ENCODE results near the gene PLAC1. TPM values are rescaled to one million over a fixed set of nuclear protein-coding genes. Genes with fewer than 3 reads are reported as not detected.

The PLAC1 gene
- total RNA-seq (2022; extraction: Qiagen RNA extraction) = 0.52 to 1.5 TPM (median 0.65 TPM) in 5 replicates

GRCh38 chrX:134658002-134658759 is at the start of gene PLAC1:
Gene PLAC1, minus strand, starts transcription at chrX:134658471. Its CDS starts 91,789 bp downstream, at chrX:134566682.

Other genes with a start within 250 kb of the PLAC1 start
- gene HPRT1, start 198.3 kb downstream of the PLAC1 start, total RNA-seq (2022; extraction: Qiagen RNA extraction) = 98.4 to 135 TPM (median 105 TPM) in 5 replicates
- gene PABIR2, start 138.7 kb upstream of the PLAC1 start, total RNA-seq (2022; extraction: Qiagen RNA extraction) = 21.7 to 28.7 TPM (median 26.7 TPM) in 5 replicates